Measurements from ENCODE around the gene POLR1A.

POLR1A gene

GRCh38 chr2:86097114-86097896 is 8.4 kb downstream of the POLR1A start:
- DNase-seq (ENCODE audit: low read depth in 2 of 3, low spot score in 1 of 3) = no peak

GRCh38 chr2:86094229-86094628 is 11.5 kb downstream of the POLR1A start:
- DNase-seq (ENCODE audit: low read depth in 2 of 3, low spot score in 1 of 3) = no peak

- no peak for DNase-seq (ENCODE audit: low read depth in 2 of 3, low spot score in 1 of 3)
These were observed 17.5 kb downstream of the POLR1A start for GRCh38 chr2:86087936-86088850.

- DNase-seq (ENCODE audit: low read depth in 2 of 3, low spot score in 1 of 3) = no peak
These were observed 22.9 kb downstream of the POLR1A start for GRCh38 chr2:86082756-86083155.

GRCh38 chr2:86081724-86082123 is 24.0 kb downstream of the POLR1A start:
- no peak for DNase-seq (ENCODE audit: low read depth in 2 of 3, low spot score in 1 of 3)

GRCh38 chr2:86079981-86080911 is 25.4 kb downstream of the POLR1A start:
- peak; percentile 49 to 71 (median 66) for DNase-seq (ENCODE audit: low read depth in 2 of 3, low spot score in 1 of 3)

- no peak for DNase-seq (ENCODE audit: low read depth in 2 of 3, low spot score in 1 of 3)
These were observed 26.7 kb downstream of the POLR1A start for GRCh38 chr2:86078774-86079545.

- DNase-seq (ENCODE audit: low read depth in 2 of 3, low spot score in 1 of 3) = no peak
These were observed 29.8 kb downstream of the POLR1A start for GRCh38 chr2:86075886-86076285.

- no peak for DNase-seq (ENCODE audit: low read depth in 2 of 3, low spot score in 1 of 3)
These were observed 30.9 kb downstream of the POLR1A start for GRCh38 chr2:86074811-86075210.

GRCh38 chr2:86074256-86074655 is 31.4 kb downstream of the POLR1A start:
- DNase-seq (ENCODE audit: low read depth in 2 of 3, low spot score in 1 of 3) = no peak

GRCh38 chr2:86073225-86073624 is 32.5 kb downstream of the POLR1A start:
- no peak for DNase-seq (ENCODE audit: low read depth in 2 of 3, low spot score in 1 of 3)

- DNase-seq (ENCODE audit: low read depth in 2 of 3, low spot score in 1 of 3) = no peak
These were observed 33.3 kb downstream of the POLR1A start for GRCh38 chr2:86072271-86072858.

GRCh38 chr2:86070868-86071267 is 34.8 kb downstream of the POLR1A start:
- no peak for DNase-seq (ENCODE audit: low read depth in 2 of 3, low spot score in 1 of 3)

GRCh38 chr2:86069783-86070339 is 35.8 kb downstream of the POLR1A start:
- DNase-seq (ENCODE audit: low read depth in 2 of 3, low spot score in 1 of 3) = no peak

GRCh38 chr2:86069091-86069685 is 36.5 kb downstream of the POLR1A start:
- no peak for DNase-seq (ENCODE audit: low read depth in 2 of 3, low spot score in 1 of 3)

GRCh38 chr2:86068648-86069047 is 37.0 kb downstream of the POLR1A start:
- no peak for DNase-seq (ENCODE audit: low read depth in 2 of 3, low spot score in 1 of 3)

- DNase-seq (ENCODE audit: low read depth in 2 of 3, low spot score in 1 of 3) = no peak
These were observed 37.5 kb downstream of the POLR1A start for GRCh38 chr2:86068136-86068588.

- DNase-seq (ENCODE audit: low read depth in 2 of 3, low spot score in 1 of 3) = no peak
These were observed 38.8 kb downstream of the POLR1A start for GRCh38 chr2:86066915-86067314.

GRCh38 chr2:86066007-86066578 is 39.6 kb downstream of the POLR1A start:
- DNase-seq (ENCODE audit: low read depth in 2 of 3, low spot score in 1 of 3) = no peak
